GM12892 (cell line): ENCODE data around the gene NRCAM.

ENCODE experiments used
- POLR2A ChIP-seq: IDR thresholded peaks from 2 replicates; pipeline ENCODE4 v1.6.1; 2011; ENCODE audit warnings: low read depth, low read length, control low read depth
- POLR2AphosphoS5 ChIP-seq: IDR thresholded peaks from 2 replicates; pipeline ENCODE4 v1.6.1; 2011; ENCODE audit warnings: low read depth, low read length, control low read depth

- TF ChIP-seq POLR2A: no peak
- TF ChIP-seq POLR2AphosphoS5: no peak
Measured at GRCh38 chr7:108434010-108434409, 22.2 kb downstream of the NRCAM start.
